HEK293 (cell line): ENCODE results near the gene GALK1.

Experiments
- KLF16 ChIP-seq: fragments of 450-650 bp; formaldehyde crosslinking; IDR thresholded peaks from 2 replicates; pipeline ENCODE4 v1.5.1; 2017; ENCODE audit warnings: missing biosample characterization, missing genetic modification characterization
- SETDB1 ChIP-seq: IDR thresholded peaks from one replicate; pipeline ENCODE4 v1.6.1; 2017; ENCODE audit warnings: mild to moderate bottlenecking, low read length, moderate library complexity, mixed read lengths; ENCODE audit not compliant: insufficient read length
- ZNF792 ChIP-seq: fragments of 450-650 bp; formaldehyde crosslinking; IDR thresholded peaks from 2 replicates; pipeline ENCODE4 v1.5.1; 2016; ENCODE audit warnings: missing biosample characterization, missing genetic modification characterization
- TF ChIP-seq, protein P1 (sequence below): fragments of 450-650 bp; formaldehyde crosslinking; IDR thresholded peaks from 2 replicates; pipeline ENCODE4 v1.5.1; 2016; ENCODE audit warnings: missing biosample characterization, missing genetic modification characterization

DNA sequence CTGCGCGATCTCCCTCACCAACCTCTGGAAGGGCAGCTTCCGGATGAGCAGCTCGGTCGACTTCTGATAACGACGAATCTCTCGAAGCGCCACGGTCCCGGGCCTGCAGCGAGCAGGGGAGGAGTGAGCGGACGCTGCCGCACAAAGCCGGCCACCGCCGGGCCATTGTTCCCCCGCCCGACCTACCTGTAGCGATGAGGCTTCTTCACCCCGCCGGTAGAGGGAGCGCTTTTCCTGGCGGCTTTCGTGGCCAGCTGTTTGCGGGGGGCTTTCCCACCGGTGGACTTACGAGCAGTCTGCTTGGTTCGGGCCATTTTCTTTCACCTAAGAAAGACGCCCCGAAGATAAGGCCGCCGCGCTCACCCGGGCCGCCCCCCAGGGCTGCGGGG, 13.9 kb upstream of the GALK1 start:
- TF ChIP-seq, protein P1, sequence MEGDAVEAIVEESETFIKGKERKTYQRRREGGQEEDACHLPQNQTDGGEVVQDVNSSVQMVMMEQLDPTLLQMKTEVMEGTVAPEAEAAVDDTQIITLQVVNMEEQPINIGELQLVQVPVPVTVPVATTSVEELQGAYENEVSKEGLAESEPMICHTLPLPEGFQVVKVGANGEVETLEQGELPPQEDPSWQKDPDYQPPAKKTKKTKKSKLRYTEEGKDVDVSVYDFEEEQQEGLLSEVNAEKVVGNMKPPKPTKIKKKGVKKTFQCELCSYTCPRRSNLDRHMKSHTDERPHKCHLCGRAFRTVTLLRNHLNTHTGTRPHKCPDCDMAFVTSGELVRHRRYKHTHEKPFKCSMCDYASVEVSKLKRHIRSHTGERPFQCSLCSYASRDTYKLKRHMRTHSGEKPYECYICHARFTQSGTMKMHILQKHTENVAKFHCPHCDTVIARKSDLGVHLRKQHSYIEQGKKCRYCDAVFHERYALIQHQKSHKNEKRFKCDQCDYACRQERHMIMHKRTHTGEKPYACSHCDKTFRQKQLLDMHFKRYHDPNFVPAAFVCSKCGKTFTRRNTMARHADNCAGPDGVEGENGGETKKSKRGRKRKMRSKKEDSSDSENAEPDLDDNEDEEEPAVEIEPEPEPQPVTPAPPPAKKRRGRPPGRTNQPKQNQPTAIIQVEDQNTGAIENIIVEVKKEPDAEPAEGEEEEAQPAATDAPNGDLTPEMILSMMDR (tag by site-specific recombination), result peak; percentile 82
- TF ChIP-seq ZNF792 (tag by site-specific recombination), result no peak
- TF ChIP-seq SETDB1, result no peak
- peak; percentile 19; the same call in 1 of the 2 replicates for TF ChIP-seq KLF16 (tag by site-specific recombination)
